OCI-LY3 (cell line): ENCODE results near the gene KIF6.

Source experiments
- CTCF ChIP-seq: fragments of 200-600, 300-600 bp; sonication (generic); IDR thresholded peaks from 2 replicates; pipeline ENCODE4 v1.5.1; 2014; ENCODE audit warnings: antibody characterized with exemption, low read length, low read depth
- EZH2phosphoT487 ChIP-seq: fragments of 200-600 bp; shearing (Covaris generic); IDR thresholded peaks from 2 replicates; pipeline ENCODE4 v1.6.1; 2018; ENCODE audit warnings: antibody characterized with exemption, mixed run types, low read depth

DNA sequence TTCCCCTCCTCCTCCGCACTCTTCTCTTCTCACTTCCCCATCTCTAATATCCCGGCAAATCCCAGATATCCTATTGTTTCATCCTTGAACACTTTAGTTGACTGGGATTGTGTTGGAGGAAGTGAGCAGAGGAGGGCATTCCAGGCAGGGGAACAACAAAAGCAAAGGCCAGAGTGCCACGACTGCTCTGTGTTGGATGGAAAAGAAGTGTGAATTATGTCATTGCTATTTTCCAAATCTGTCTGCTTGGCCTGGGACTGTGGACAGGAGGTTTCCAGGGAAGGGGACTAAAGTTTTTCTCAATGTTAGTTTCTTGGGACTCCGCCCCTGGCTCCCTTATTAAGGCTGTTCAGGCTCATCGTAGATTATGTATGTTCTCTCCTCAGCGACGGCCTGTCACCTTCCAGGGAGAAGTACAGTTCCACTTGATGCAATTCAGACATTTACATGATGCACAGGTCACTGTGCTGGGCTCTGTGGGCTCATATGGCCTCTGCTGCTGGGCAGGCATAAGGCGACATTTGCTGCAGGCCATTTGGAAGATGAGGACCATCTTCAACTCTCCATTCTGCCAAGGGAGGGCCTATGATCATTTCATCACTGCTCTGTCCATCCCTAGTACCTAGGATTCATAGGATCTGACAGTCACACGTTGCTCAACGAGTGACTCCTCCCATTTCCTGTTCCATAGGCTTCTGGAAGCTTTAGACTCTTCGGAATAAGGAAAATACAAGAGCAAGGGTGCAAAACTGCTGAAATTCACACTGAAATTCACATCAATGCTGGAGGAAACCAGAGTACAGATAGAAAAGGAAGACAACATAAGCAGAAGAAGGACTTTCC is 303.6 kb downstream of the KIF6 start:
- no peak for TF ChIP-seq CTCF
- no peak for TF ChIP-seq EZH2phosphoT487
